HCT116 (cell line): ENCODE measurements around the gene EXOC4.

ENCODE experiments used
- EZH2 ChIP-seq: fragments of 200-600 bp; sonication (generic); IDR thresholded peaks from 2 replicates; pipeline ENCODE4 v1.6.1; 2017; ENCODE audit warnings: antibody characterized with exemption, mixed run types
- EZH2phosphoT487 ChIP-seq: fragments of 200-600 bp; IDR thresholded peaks from 2 replicates; pipeline ENCODE4 v1.6.1; 2018; ENCODE audit warnings: antibody characterized with exemption, borderline replicate concordance
- MAX ChIP-seq: IDR thresholded peaks from 2 replicates; pipeline ENCODE4 v1.6.1; 2012
- POLR2A ChIP-seq: IDR thresholded peaks from 2 replicates; pipeline ENCODE4 v1.7.0; 2011; ENCODE audit warnings: borderline replicate concordance; ENCODE audit not compliant: insufficient read depth, insufficient read length; ENCODE audit errors: extremely low read depth
- POLR2AphosphoS5 ChIP-seq: IDR thresholded peaks from 2 replicates; pipeline ENCODE4 v1.6.1; 2011; ENCODE audit warnings: mild to moderate bottlenecking, low read depth, low read length, moderate library complexity
- SP1 ChIP-seq: IDR thresholded peaks from 2 replicates; pipeline ENCODE4 v1.6.1; 2012; ENCODE audit warnings: low read depth
- TCF7L2 ChIP-seq: IDR thresholded peaks from 2 replicates; pipeline ENCODE4 v1.7.0; 2011; ENCODE audit warnings: borderline replicate concordance, inconsistent platforms; ENCODE audit not compliant: insufficient read depth, insufficient read length; ENCODE audit errors: extremely low read depth
- TF ChIP-seq, protein P1 (sequence below), 3 experiments: fragments of 200-600 bp in 1 of 3; sonication (generic) in 1 of 3; IDR thresholded peaks in 2 of 3; conservative IDR thresholded peaks in 1 of 3; 2 replicates each; pipeline ENCODE4 v1.5.1; 2012 to 2017; ENCODE audit warnings: low read depth in 2 of 3, low read length in 2 of 3, antibody characterized with exemption in 1 of 3, borderline replicate concordance in 1 of 3, control low read depth in 1 of 3, mild to moderate bottlenecking in 1 of 3, mixed read lengths in 1 of 3, mixed run types in 1 of 3, moderate library complexity in 1 of 3; ENCODE audit not compliant: insufficient read depth in 1 of 3

- TF ChIP-seq, protein P1, sequence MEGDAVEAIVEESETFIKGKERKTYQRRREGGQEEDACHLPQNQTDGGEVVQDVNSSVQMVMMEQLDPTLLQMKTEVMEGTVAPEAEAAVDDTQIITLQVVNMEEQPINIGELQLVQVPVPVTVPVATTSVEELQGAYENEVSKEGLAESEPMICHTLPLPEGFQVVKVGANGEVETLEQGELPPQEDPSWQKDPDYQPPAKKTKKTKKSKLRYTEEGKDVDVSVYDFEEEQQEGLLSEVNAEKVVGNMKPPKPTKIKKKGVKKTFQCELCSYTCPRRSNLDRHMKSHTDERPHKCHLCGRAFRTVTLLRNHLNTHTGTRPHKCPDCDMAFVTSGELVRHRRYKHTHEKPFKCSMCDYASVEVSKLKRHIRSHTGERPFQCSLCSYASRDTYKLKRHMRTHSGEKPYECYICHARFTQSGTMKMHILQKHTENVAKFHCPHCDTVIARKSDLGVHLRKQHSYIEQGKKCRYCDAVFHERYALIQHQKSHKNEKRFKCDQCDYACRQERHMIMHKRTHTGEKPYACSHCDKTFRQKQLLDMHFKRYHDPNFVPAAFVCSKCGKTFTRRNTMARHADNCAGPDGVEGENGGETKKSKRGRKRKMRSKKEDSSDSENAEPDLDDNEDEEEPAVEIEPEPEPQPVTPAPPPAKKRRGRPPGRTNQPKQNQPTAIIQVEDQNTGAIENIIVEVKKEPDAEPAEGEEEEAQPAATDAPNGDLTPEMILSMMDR (IDR thresholded peaks at IDR 0.05 in 2 of 3, conservative IDR thresholded peaks at IDR 0.05 in 1 of 3; ENCODE audit: borderline replicate concordance in 1 of 3, insufficient read depth in 1 of 3, low read depth in 2 of 3, low read length in 2 of 3) = no peak
- TF ChIP-seq EZH2phosphoT487 (no peak), POLR2AphosphoS5 (no peak), SP1 (no peak), TCF7L2 (no peak), POLR2A (no peak), MAX (no peak), EZH2 (no peak)
Measured at GRCh38 chr7:133382775-133383559, 130.1 kb downstream of the EXOC4 start.
